GM12891 (cell line): ENCODE measurements around the gene ADAMTS15.

ENCODE experiments used
- DNase-seq: peaks from one replicate; pipeline ENCODE4 v3.0.0; 2011; ENCODE audit warnings: low spot score; ENCODE audit not compliant: insufficient read length
- FAIRE-seq: peaks from 2 replicates; lab custom pipeline; 2011; peaks lifted over from hg19 to GRCh38; lab: Jason Lieb, UNC
- PAX5 ChIP-seq: IDR thresholded peaks from 2 replicates; pipeline ENCODE4 v1.6.1; 2011; ENCODE audit warnings: low read length, moderate library complexity, mild to moderate bottlenecking; ENCODE audit not compliant: insufficient read depth, severe bottlenecking
- POLR2A ChIP-seq: IDR thresholded peaks from 2 replicates; pipeline ENCODE4 v1.6.1; 2011; ENCODE audit warnings: low read depth, low read length, control low read depth
- POLR2AphosphoS5 ChIP-seq: IDR thresholded peaks from 2 replicates; pipeline ENCODE4 v1.6.1; 2011; ENCODE audit warnings: low read depth, low read length, control low read depth
- POU2F2 ChIP-seq: IDR thresholded peaks from 2 replicates; pipeline ENCODE4 v1.6.1; 2011; ENCODE audit warnings: low read depth, mild to moderate bottlenecking, control low read depth, low read length, moderate library complexity
- SPI1 ChIP-seq: IDR thresholded peaks from 2 replicates; pipeline ENCODE4 v1.6.1; 2011; ENCODE audit warnings: low read depth, low read length, control low read depth
- TAF1 ChIP-seq: IDR thresholded peaks from 2 replicates; pipeline ENCODE4 v1.6.1; 2011; ENCODE audit warnings: low read depth, low read length, control low read depth

The ADAMTS15 gene

GRCh38 chr11:130442737-130443136 lies 5.7 kb upstream of the ADAMTS15 start:
- FAIRE-seq (no peak), DNase-seq (no peak)
- TF ChIP-seq POLR2AphosphoS5 (no peak), POU2F2 (no peak), PAX5 (no peak), POLR2A (no peak), SPI1 (no peak), TAF1 (no peak)

- FAIRE-seq (no peak), DNase-seq (no peak)
- TF ChIP-seq POLR2AphosphoS5 = no peak
- no peak for TF ChIP-seq TAF1
- TF ChIP-seq PAX5 = no peak
- no peak for TF ChIP-seq POLR2A
- no peak for TF ChIP-seq POU2F2
- no peak for TF ChIP-seq SPI1
These were observed 2.7 kb upstream of the ADAMTS15 start for GRCh38 chr11:130445788-130446187.

GRCh38 chr11:130448039-130448415 lies 418 bp upstream of the ADAMTS15 start:
- TF ChIP-seq POLR2A (no peak), PAX5 (no peak), TAF1 (no peak), POLR2AphosphoS5 (no peak), POU2F2 (no peak), SPI1 (no peak)
- FAIRE-seq = no peak
- DNase-seq = no peak

- TF ChIP-seq SPI1 (no peak), POU2F2 (no peak), PAX5 (no peak), POLR2AphosphoS5 (no peak), TAF1 (no peak), POLR2A (no peak)
These were observed 1.0 kb downstream of the ADAMTS15 start for GRCh38 chr11:130449310-130449990.

GRCh38 chr11:130449996-130450769 lies 1.7 kb downstream of the ADAMTS15 start:
- no peak for TF ChIP-seq SPI1
- no peak for TF ChIP-seq PAX5
- TF ChIP-seq POLR2AphosphoS5 = no peak
- no peak for TF ChIP-seq POLR2A
- TF ChIP-seq TAF1 = no peak
- TF ChIP-seq POU2F2 = no peak
- no peak for DNase-seq
- no peak for FAIRE-seq

More at GRCh38 chr11:130449310-130449990, 1.0 kb downstream of the ADAMTS15 start:
- DNase-seq (no peak), FAIRE-seq (no peak)

- FAIRE-seq (no peak), DNase-seq (no peak)
- TF ChIP-seq SPI1 (no peak), PAX5 (no peak), POLR2A (no peak), POLR2AphosphoS5 (no peak), TAF1 (no peak), POU2F2 (no peak)
These were observed 3.0 kb downstream of the ADAMTS15 start for GRCh38 chr11:130451231-130452019.

GRCh38 chr11:130452176-130452575 lies 3.7 kb downstream of the ADAMTS15 start:
- TF ChIP-seq TAF1 (no peak), POLR2AphosphoS5 (no peak), SPI1 (no peak), PAX5 (no peak), POLR2A (no peak), POU2F2 (no peak)
- FAIRE-seq (no peak), DNase-seq (no peak)

GRCh38 chr11:130452940-130453339 lies 4.5 kb downstream of the ADAMTS15 start:
- TF ChIP-seq SPI1 = no peak
- TF ChIP-seq POU2F2 = no peak
- TF ChIP-seq TAF1 = no peak
- no peak for TF ChIP-seq POLR2A
- TF ChIP-seq POLR2AphosphoS5 = no peak
- TF ChIP-seq PAX5 = no peak
- FAIRE-seq = no peak
- DNase-seq = no peak
